H1 (cell line): ENCODE data around the gene SCNN1B. TPM values are rescaled to one million over a fixed set of nuclear protein-coding genes. Genes with fewer than 3 reads are reported as not detected.

Experiments used
- CTCF ChIA-PET: fragments of 300-600 bp; sonication (Branson Sonifier 250); formaldehyde crosslinking; loops from one replicate; lab custom pipeline; 2021; ENCODE audit not compliant: partially characterized antibody; lab: Charles Lee
- POLR2A ChIA-PET: fragments of 300-600 bp; sonication (Branson Sonifier 250); formaldehyde crosslinking; loops from one replicate; lab custom pipeline; 2021; ENCODE audit warnings: inconsistent platforms; ENCODE audit not compliant: partially characterized antibody; lab: Charles Lee
- DNase-seq, 2 experiments: peaks; one replicate each; pipeline versions ENCODE4 v3.0.0 to v3.0.0-alpha.2; 2010 to 2022; ENCODE audit warnings: low spot score in 2 of 2, low read depth in 1 of 2, mixed read lengths in 1 of 2
- FAIRE-seq: peaks from 2 replicates; lab custom pipeline; 2011; peaks lifted over from hg19 to GRCh38; lab: Jason Lieb, UNC
- H2AFZ ChIP-seq: 2 replicates; pipeline ENCODE4 v1.8.1; 2012; ENCODE audit warnings: low read length, inconsistent platforms
- H2AK5ac ChIP-seq: 2 replicates; pipeline ENCODE4 v1.6.1; 2013; ENCODE audit warnings: low read depth, low read length
- H2BK120ac ChIP-seq: replicated peaks from 2 replicates; pipeline ENCODE3; 2013; ENCODE audit warnings: low read depth, low read length, inconsistent platforms
- H2BK12ac ChIP-seq: 2 replicates; pipeline ENCODE4 v1.6.1; 2013; ENCODE audit warnings: low read depth, low read length
- H2BK15ac ChIP-seq: 2 replicates; pipeline ENCODE4 v1.6.1; 2013; ENCODE audit warnings: low read length
- H2BK20ac ChIP-seq: 2 replicates; pipeline ENCODE4 v1.6.1; 2013; ENCODE audit warnings: low read length
- H2BK5ac ChIP-seq: 2 replicates; pipeline ENCODE4 v1.6.1; 2013; ENCODE audit warnings: low read depth, low read length
- H3K14ac ChIP-seq: 2 replicates; pipeline ENCODE4 v1.6.1; 2013; ENCODE audit warnings: inconsistent platforms; ENCODE audit not compliant: insufficient read length
- H3K18ac ChIP-seq: 2 replicates; pipeline ENCODE4 v1.6.1; 2013; ENCODE audit warnings: low read length; ENCODE audit errors: extremely low read depth
- H3K23ac ChIP-seq: 2 replicates; pipeline ENCODE4 v1.6.1; 2013; ENCODE audit warnings: inconsistent platforms; ENCODE audit not compliant: insufficient read length
- H3K23me2 ChIP-seq: 2 replicates; pipeline ENCODE4 v1.6.1; 2013; ENCODE audit warnings: low read depth, low read length
- H3K27ac ChIP-seq: 2 replicates; pipeline ENCODE4 v1.6.1; 2011; ENCODE audit warnings: low read depth, low read length, inconsistent platforms
- H3K27me3 ChIP-seq, 4 experiments: replicated peaks in 1 of 4; 1 replicate in 1 of 4; 2 replicates in 3 of 4; pipeline versions ENCODE4 v1.6.1 to v1.8.1; 2011 to 2013; ENCODE audit warnings: low read length in 3 of 4, mild to moderate bottlenecking in 3 of 4, inconsistent platforms in 2 of 4, mixed read lengths in 2 of 4, moderate library complexity in 1 of 4; ENCODE audit not compliant: control insufficient read depth in 3 of 4, insufficient read depth in 3 of 4; ENCODE audit errors: extremely low read depth in 1 of 4
- H3K36me3 ChIP-seq, 4 experiments: 2 replicates each; pipeline versions ENCODE4 v1.6.1 to v1.8.1; 2011 to 2013; ENCODE audit warnings: mild to moderate bottlenecking in 4 of 4, low read length in 3 of 4, moderate library complexity in 2 of 4, control low read depth in 1 of 4, inconsistent platforms in 1 of 4; ENCODE audit not compliant: insufficient read depth in 4 of 4, control insufficient read depth in 2 of 4
- H3K4ac ChIP-seq: replicated peaks from 2 replicates; pipeline ENCODE3; 2013; ENCODE audit warnings: low read length, low read depth, mixed read lengths, inconsistent platforms; ENCODE audit not compliant: insufficient read length
- H3K4me1 ChIP-seq, 4 experiments: replicated peaks in 1 of 4; 1 replicate in 1 of 4; 2 replicates in 3 of 4; pipeline versions ENCODE4 v1.6.1 to v1.8.1; 2011 to 2013; ENCODE audit warnings: low read length in 3 of 4, inconsistent platforms in 2 of 4, mixed read lengths in 1 of 4; ENCODE audit not compliant: insufficient read depth in 4 of 4, control insufficient read depth in 3 of 4
- H3K4me2 ChIP-seq, 2 experiments: 2 replicates each; pipeline versions ENCODE4 v1.6.1 to v1.8.1; 2011 to 2013; ENCODE audit warnings: low read depth in 2 of 2, low read length in 2 of 2, control low read depth in 1 of 2, inconsistent platforms in 1 of 2, mild to moderate bottlenecking in 1 of 2; ENCODE audit not compliant: insufficient read depth in 1 of 2
- H3K4me3 ChIP-seq, 4 experiments: fragments of 200-600, 300-600 bp in 1 of 4; sonication (generic), shearing (Covaris generic), sonication (Bioruptor Twin) in 1 of 4; 2 replicates each; pipeline versions ENCODE4 v1.5.1 to v1.8.1; 2011 to 2016; ENCODE audit warnings: low read length in 4 of 4, low read depth in 3 of 4, control low read depth in 2 of 4, inconsistent platforms in 2 of 4, mild to moderate bottlenecking in 2 of 4, mixed read lengths in 1 of 4, moderate library complexity in 1 of 4; ENCODE audit not compliant: insufficient read depth in 2 of 4; ENCODE audit errors: extremely low read depth in 1 of 4
- H3K56ac ChIP-seq: replicated peaks from 2 replicates; pipeline ENCODE3; 2013; ENCODE audit warnings: low read depth, mild to moderate bottlenecking, mixed read lengths, low read length, inconsistent platforms; ENCODE audit not compliant: insufficient read length
- H3K79me1 ChIP-seq: 2 replicates; pipeline ENCODE4 v1.6.1; 2013; ENCODE audit warnings: low read depth, low read length, control low read depth
- H3K79me2 ChIP-seq, 2 experiments: 2 replicates each; pipeline versions ENCODE4 v1.6.1 to v1.8.1; 2012 to 2013; ENCODE audit warnings: low read length in 2 of 2, mild to moderate bottlenecking in 2 of 2, inconsistent platforms in 1 of 2; ENCODE audit not compliant: insufficient read depth in 2 of 2, control insufficient read depth in 1 of 2
- H3K9ac ChIP-seq, 4 experiments: replicated peaks in 1 of 4; 1 replicate in 1 of 4; 2 replicates in 3 of 4; pipeline versions ENCODE4 v1.6.1 to v1.8.1; 2011 to 2013; ENCODE audit warnings: low read depth in 3 of 4, low read length in 3 of 4, control low read depth in 2 of 4, mild to moderate bottlenecking in 2 of 4, moderate library complexity in 2 of 4, inconsistent platforms in 1 of 4; ENCODE audit errors: extremely low read depth in 1 of 4
- H3K9me3 ChIP-seq, 2 experiments: 2 replicates each; pipeline versions ENCODE4 v1.6.1 to v1.8.1; 2012 to 2013; ENCODE audit warnings: mild to moderate bottlenecking in 2 of 2, moderate library complexity in 2 of 2, control low read depth in 1 of 2, inconsistent platforms in 1 of 2, low read depth in 1 of 2, low read length in 1 of 2, mixed read lengths in 1 of 2; ENCODE audit not compliant: insufficient read depth in 2 of 2
- H4K20me1 ChIP-seq, 2 experiments: replicated peaks in 1 of 2; 2 replicates each; pipeline versions ENCODE3 to v1.8.1; 2011 to 2013; ENCODE audit warnings: inconsistent platforms in 2 of 2, low read length in 2 of 2, mild to moderate bottlenecking in 1 of 2; ENCODE audit not compliant: insufficient read depth in 2 of 2, control insufficient read depth in 1 of 2
- H4K5ac ChIP-seq: 2 replicates; pipeline ENCODE4 v1.6.1; 2013; ENCODE audit warnings: low read length, low read depth, mixed read lengths, inconsistent platforms; ENCODE audit not compliant: insufficient read length
- H4K8ac ChIP-seq: 2 replicates; pipeline ENCODE4 v1.8.0; 2013; ENCODE audit warnings: mild to moderate bottlenecking, moderate library complexity, low read length, inconsistent platforms; ENCODE audit not compliant: insufficient read depth; ENCODE audit errors: extremely low read depth
- H4K91ac ChIP-seq: replicated peaks from 2 replicates; pipeline ENCODE3; 2013; ENCODE audit warnings: low read length, mixed read lengths, inconsistent platforms; ENCODE audit not compliant: insufficient read length
- EP300 ChIP-seq, 2 experiments: IDR thresholded peaks; 1 replicate in 1 of 2; 2 replicates in 1 of 2; pipeline ENCODE4 v1.6.1; 2011 to 2012; ENCODE audit warnings: low read depth in 2 of 2, low read length in 2 of 2, mild to moderate bottlenecking in 2 of 2, borderline replicate concordance in 1 of 2, inconsistent platforms in 1 of 2, moderate library complexity in 1 of 2
- JUND ChIP-seq: IDR thresholded peaks from 2 replicates; pipeline ENCODE4 v1.6.1; 2011; ENCODE audit warnings: mild to moderate bottlenecking, improper control_type of control experiment, low read length
- MAFK ChIP-seq: IDR thresholded peaks from 2 replicates; pipeline ENCODE4 v1.6.1; 2012; ENCODE audit warnings: low read depth, mild to moderate bottlenecking, improper control_type of control experiment, low read length
- MAX ChIP-seq: IDR thresholded peaks from 2 replicates; pipeline ENCODE4 v1.6.1; 2012; ENCODE audit warnings: inconsistent platforms
- POLR2AphosphoS5 ChIP-seq: IDR thresholded peaks from 2 replicates; pipeline ENCODE4 v1.6.1; 2011; ENCODE audit warnings: low read depth, low read length
- SAP30 ChIP-seq: fragments of 300-600 bp; sonication (generic); IDR thresholded peaks from 2 replicates; pipeline ENCODE4 v1.7.1; 2012; ENCODE audit warnings: low read length, moderate library complexity, mild to moderate bottlenecking, inconsistent platforms; ENCODE audit not compliant: insufficient read depth, insufficient replicate concordance
- SIN3A ChIP-seq, 2 experiments: IDR thresholded peaks in 1 of 2; conservative IDR thresholded peaks in 1 of 2; 2 replicates each; pipeline ENCODE4 v1.6.1; 2011 to 2012; ENCODE audit warnings: low read length in 2 of 2, improper control_type of control experiment in 1 of 2, low read depth in 1 of 2, mild to moderate bottlenecking in 1 of 2
- SRF ChIP-seq: IDR thresholded peaks from 2 replicates; pipeline ENCODE4 v1.6.1; 2011; ENCODE audit warnings: mild to moderate bottlenecking, low read depth, low read length, moderate library complexity
- ZNF274 ChIP-seq: IDR thresholded peaks from 2 replicates; pipeline ENCODE4 v1.7.0; 2012; ENCODE audit warnings: low read length, borderline replicate concordance; ENCODE audit errors: extremely low read depth
- WGBS, 2 experiments: shearing (Covaris generic) in 1 of 2; methylation state at CpG; one replicate each; pipeline versions ENCODE4 v1.1.6 to v1.1.7; 2013 to 2015; ENCODE audit warnings: low lambda C conversion rate in 2 of 2, mixed read lengths in 2 of 2, inconsistent platforms in 1 of 2, low coverage in 1 of 2, missing lambda C conversion rate in 1 of 2; ENCODE audit not compliant: insufficient replicate concordance in 2 of 2, insufficient coverage in 1 of 2, insufficient read length in 1 of 2; ENCODE audit errors: extremely low coverage in 1 of 2, missing lambda C conversion rate in 1 of 2; 5-methylcytosine and 5-hydroxymethylcytosine counted together
- polyA plus RNA-seq, 7 experiments: library from polyadenylated mRNA; depleted of rRNA in 3 of 7; stranded (reverse) in 5 of 7; unstranded in 2 of 7; fragments of >200 nt in 5 of 7; fragments of 200-250 nt in 2 of 7; gene quantifications; 1 replicate in 5 of 7; 2 replicates in 1 of 7; 4 replicates in 1 of 7; pipeline versions ENCODE4 v1.2.1 to v1.2.3, GENCODE V29; 2011 to 2013; ENCODE audit warnings: missing spikeins in 2 of 7, mixed read lengths in 2 of 7
- total RNA-seq: library from RNA; stranded (reverse); fragmentation: NEBNext Ultra II Directional; extraction: Animal tissue kit (Norgen Biotek cat#: 25700); gene quantifications from 2 replicates; pipeline ENCODE4 v1.2.1, GENCODE V29; 2021

Gene SCNN1B
- total and polyA plus RNA-seq, 2 of the 8 experiments (the other 6 are each of a cell fraction or from before 2014, with no cell fraction given) = 0.20 to 0.95 TPM

DNA sequence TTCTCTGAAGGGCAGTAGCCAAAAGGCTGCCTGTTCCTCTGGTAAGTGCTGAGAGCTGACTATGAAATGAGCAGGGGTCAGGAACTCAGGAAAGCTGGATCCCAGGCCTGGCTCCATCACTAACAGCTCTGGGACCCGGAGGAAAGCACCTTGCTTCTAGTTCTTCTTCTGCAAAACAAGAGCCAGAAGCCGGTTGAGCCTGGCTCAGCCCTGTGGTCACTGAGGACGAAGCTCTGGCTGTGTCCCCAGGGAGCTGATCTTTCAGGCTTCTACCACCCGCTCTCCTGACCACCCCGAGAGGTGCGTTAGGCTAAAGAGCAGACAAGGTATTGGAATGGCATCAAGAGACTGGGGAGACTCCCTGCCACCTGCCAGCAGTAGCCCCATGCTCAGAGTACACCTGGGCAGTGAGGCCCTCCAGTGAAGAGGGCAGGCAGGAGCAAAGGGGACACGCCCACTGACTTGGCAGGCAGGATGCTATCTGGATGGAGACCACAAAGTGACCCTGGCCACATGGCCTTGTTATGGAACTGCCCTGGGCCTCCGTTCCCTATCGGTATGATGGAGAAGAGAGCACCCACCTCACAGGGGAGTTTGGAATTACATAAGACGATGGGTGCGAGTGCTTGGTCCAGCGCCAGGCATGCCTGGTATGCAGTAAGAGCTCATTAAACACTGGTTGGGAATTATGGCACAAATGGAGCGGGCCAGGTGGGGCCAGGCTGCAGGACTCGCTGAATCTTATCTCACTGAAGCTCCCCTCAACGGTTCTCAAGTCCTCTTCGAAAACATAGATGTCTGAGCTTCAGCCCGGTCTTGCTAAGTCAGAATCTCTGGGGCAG, 89.5 kb downstream of the SCNN1B start:
- H3K18ac ChIP-seq = no peak overlapping the region
- H3K36me3 ChIP-seq = peaks cover 5 to 17% (median 12%) of the 10 kb centered on the region in 4 experiments; a peak in 7 of 8 replicates
- H2AK5ac ChIP-seq = no peak overlapping the region
- no peak overlapping the region for H2AFZ ChIP-seq
- no peak overlapping the region for H3K4me3 ChIP-seq
- no peak overlapping the region for H3K27ac ChIP-seq
- H3K9me3 ChIP-seq = no peaks in the 10 kb centered on the region
- WGBS, 2 experiments = 89% methylated on average over 17 of the region's 17 CpGs; no CpG with 5 or more reads in 1 of the 2 experiments
- no peak overlapping the region for H4K91ac ChIP-seq
- H3K14ac ChIP-seq = no peak overlapping the region
- no peak overlapping the region for H3K4ac ChIP-seq
- no peak overlapping the region; the same call in 1 of the 2 replicates for H2BK5ac ChIP-seq
- no peak overlapping the region for H2BK120ac ChIP-seq
- no peak overlapping the region for H2BK15ac ChIP-seq
- no peak overlapping the region for H3K4me2 ChIP-seq
- H3K79me2 ChIP-seq = no peaks in the 10 kb centered on the region
- no peaks in the 10 kb centered on the region; a peak in 1 of 7 replicates for H3K4me1 ChIP-seq
- H2BK20ac ChIP-seq = no peak overlapping the region
- H3K56ac ChIP-seq = no peak overlapping the region
- ChIA-PET CTCF (interaction anchor here (0.8 to 5.4 kb wide), 6 partner anchors 10 to 139 kb away, joined by 3 to 38 read pairs (median 4); no protein-coding TSS in a partner anchor), POLR2A (interaction anchor here (0.8 kb wide), 1 partner anchor 12 kb away, joined by 4 read pairs; no protein-coding TSS in a partner anchor)
- DNase-seq (no peak), FAIRE-seq (no peak)
- H3K23ac ChIP-seq = no peak overlapping the region
- H3K23me2 ChIP-seq = peaks cover 6% of the 10 kb centered on the region; the same call in 1 of the 2 replicates
- no peak overlapping the region for H3K9ac ChIP-seq
- H4K20me1 ChIP-seq = peaks cover 0 to 1% of the 10 kb centered on the region in 2 experiments
- no peak overlapping the region for H2BK12ac ChIP-seq
- H3K27me3 ChIP-seq = no peaks in the 10 kb centered on the region
- no peak overlapping the region for H4K5ac ChIP-seq
- no peaks in the 10 kb centered on the region for H3K79me1 ChIP-seq
- no peak overlapping the region for H4K8ac ChIP-seq
- TF ChIP-seq ZNF274 (no peak), MAFK (no peak), POLR2AphosphoS5 (no peak), SAP30 (no peak), JUND (no peak), EP300 (IDR thresholded peaks at IDR 0.05; ENCODE audit: borderline replicate concordance in 1 of 2, low read depth in 2 of 2, low read length in 2 of 2) (no peak), SIN3A (conservative IDR thresholded peaks at IDR 0.05 in 1 of 2, IDR thresholded peaks at IDR 0.05 in 1 of 2; ENCODE audit: low read depth in 1 of 2, low read length in 2 of 2) (no peak), MAX (no peak), SRF (no peak)
